ENCODE data around the gene TINCR. TPM values are rescaled to one million over a fixed set of nuclear protein-coding genes. Genes with fewer than 3 reads are reported as not detected.

TINCR gene
- total RNA-seq, 1 experiment from 2014 or later = 0.17 TPM

GRCh38 chr19:5617080-5617479, 49.3 kb upstream of the TINCR start:
- no peak overlapping the region for H2AFZ ChIP-seq (ENCODE audit: low read length)
- H2BK5ac ChIP-seq (ENCODE audit: insufficient read length, low read length) = no peak overlapping the region
- peaks cover 22% of the 10 kb centered on the region; the same call in 1 of the 2 replicates for H3K79me2 ChIP-seq (ENCODE audit: insufficient read depth, low read length)
- H4K8ac ChIP-seq (replicated peaks; ENCODE audit: insufficient read length, low read depth, low read length) = no peak overlapping the region
- no peak overlapping the region for H3T11ph ChIP-seq (ENCODE audit: low read length)
- H2BK20ac ChIP-seq (ENCODE audit: low read depth, low read length, poor library complexity, severe bottlenecking) = no peak overlapping the region
- H3K23ac ChIP-seq (ENCODE audit: insufficient read length, low read depth, low read length) = no peak overlapping the region
- H4K91ac ChIP-seq (ENCODE audit: insufficient read length, low read depth, low read length) = no peak overlapping the region
- H3K4me1 ChIP-seq (ENCODE audit: insufficient read depth, low read length) = no peaks in the 10 kb centered on the region; the same call in 1 of the 2 replicates
- H3K14ac ChIP-seq (ENCODE audit: insufficient read depth, low read length) = no peak overlapping the region
- H2BK120ac ChIP-seq (ENCODE audit: low read depth, low read length, poor library complexity, severe bottlenecking) = no peak overlapping the region
- no CpG with 5 or more reads among the region's 1 CpG for WGBS (ENCODE audit: extremely low coverage, insufficient read length, low lambda C conversion rate)
- H3K4me1 Mint-ChIP-seq = peaks cover 7 to 8% of the 10 kb centered on the region in 2 experiments
- no peak for DNase-seq
- no peaks in the 10 kb centered on the region; a peak in 1 of 5 replicates for H3K9me3 Mint-ChIP-seq
- H3K18ac ChIP-seq (ENCODE audit: insufficient read length, low read depth, low read length) = no peak overlapping the region
- H2AK5ac ChIP-seq (ENCODE audit: insufficient read length, low read length) = no peak overlapping the region
- H4K20me1 ChIP-seq (ENCODE audit: control insufficient read depth, insufficient read depth, insufficient read length) = no peaks in the 10 kb centered on the region
- peaks cover 4% of the 10 kb centered on the region for H3K23me2 ChIP-seq (ENCODE audit: insufficient read length, low read depth, low read length, poor library complexity, severe bottlenecking)
- no peak overlapping the region for H3K9ac ChIP-seq (ENCODE audit: extremely low read depth, insufficient read length, low read length)
- H3K4ac ChIP-seq (ENCODE audit: low read depth, low read length) = no peak overlapping the region
- no peaks in the 10 kb centered on the region for H3K9me3 ChIP-seq (ENCODE audit: control insufficient read depth, low read depth, low read length)
- H3K36me3 Mint-ChIP-seq (ENCODE audit: insufficient read depth in 1 of 3, low read depth in 3 of 3) = peaks cover 57 to 93% (median 81%) of the 10 kb centered on the region in 3 experiments; a peak in 6 of 7 replicates
- TF ChIP-seq CTCF (conservative IDR thresholded peaks at IDR 0.05) = no peak
- H3K27ac Mint-ChIP-seq = no peak overlapping the region
- no peaks in the 10 kb centered on the region for H3K27me3 Mint-ChIP-seq (ENCODE audit: low read depth)
- no peak overlapping the region for H3K27ac ChIP-seq (ENCODE audit: insufficient read length, low read depth, low read length)
- H3K56ac ChIP-seq (ENCODE audit: insufficient read length, low read depth, low read length) = no peak overlapping the region
- H4K5ac ChIP-seq (ENCODE audit: insufficient read length, low read depth, low read length) = no peak overlapping the region
- no peak overlapping the region for H3K4me3 Mint-ChIP-seq
- no peak overlapping the region for H3K4me2 ChIP-seq (ENCODE audit: insufficient read depth, insufficient read length, low read length)
- no peak overlapping the region for H2BK15ac ChIP-seq (ENCODE audit: low read depth, low read length)
- no peak overlapping the region for H2BK12ac ChIP-seq (ENCODE audit: insufficient read length, low read depth, low read length)
- no peaks in the 10 kb centered on the region for H3K27me3 ChIP-seq (ENCODE audit: insufficient read depth, low read length)
- H3K79me1 ChIP-seq (ENCODE audit: insufficient read depth, low read depth, low read length, poor library complexity, severe bottlenecking) = peaks cover 7% of the 10 kb centered on the region
